Measurements from ENCODE around the gene ENTHD1.

Gene ENTHD1

DNA sequence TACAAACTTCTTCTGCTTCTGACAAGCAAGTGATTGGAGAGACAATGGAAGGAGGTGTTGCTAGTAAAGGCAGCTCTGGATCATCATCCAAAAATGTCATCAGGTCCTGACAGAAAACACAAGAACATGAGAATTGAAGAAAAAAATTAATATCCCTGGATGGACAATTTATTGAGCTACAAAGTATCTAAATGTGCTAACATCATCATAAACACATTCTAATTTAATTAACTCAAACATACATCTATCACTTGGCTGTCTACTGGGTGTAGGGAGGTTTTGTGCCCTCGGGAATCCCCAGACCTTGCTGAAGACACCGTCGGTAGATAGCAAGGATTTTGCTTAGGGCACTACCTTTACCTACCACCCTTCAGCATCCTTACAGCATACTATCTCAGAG, 72.6 kb downstream of the ENTHD1 start:
- Histone ChIP-seq H3K9ac (ENCODE audit: low read depth, low read length) (no peak overlapping the region), H3K27ac (ENCODE audit: low read length) (no peak overlapping the region), H3K4me2 (ENCODE audit: insufficient read depth, low read length) (no peak overlapping the region), H3K36me3 (ENCODE audit: insufficient read depth, low read length) (no peaks in the 10 kb centered on the region), H4K20me1 (ENCODE audit: insufficient read depth, low read length) (no peaks in the 10 kb centered on the region), H2AFZ (ENCODE audit: low read depth, low read length) (no peak overlapping the region), H3K4me1 (ENCODE audit: insufficient read depth, low read length) (no peaks in the 10 kb centered on the region), H3K4me3 (ENCODE audit: low read depth in 1 of 2, low read length in 2 of 2) (no peak overlapping the region), H3K79me2 (ENCODE audit: insufficient read depth, low read length) (no peaks in the 10 kb centered on the region), H3K27me3 (ENCODE audit: insufficient read depth, low read length, poor library complexity) (no peaks in the 10 kb centered on the region), H3K9me3 (ENCODE audit: insufficient read depth, low read length, severe bottlenecking) (no peaks in the 10 kb centered on the region)
- no peak for DNase-seq
- no peak for TF ChIP-seq EZH2 (IDR thresholded peaks at IDR 0.05; ENCODE audit: borderline replicate concordance, low read depth, low read length, severe bottlenecking)
- TF ChIP-seq, protein P1, sequence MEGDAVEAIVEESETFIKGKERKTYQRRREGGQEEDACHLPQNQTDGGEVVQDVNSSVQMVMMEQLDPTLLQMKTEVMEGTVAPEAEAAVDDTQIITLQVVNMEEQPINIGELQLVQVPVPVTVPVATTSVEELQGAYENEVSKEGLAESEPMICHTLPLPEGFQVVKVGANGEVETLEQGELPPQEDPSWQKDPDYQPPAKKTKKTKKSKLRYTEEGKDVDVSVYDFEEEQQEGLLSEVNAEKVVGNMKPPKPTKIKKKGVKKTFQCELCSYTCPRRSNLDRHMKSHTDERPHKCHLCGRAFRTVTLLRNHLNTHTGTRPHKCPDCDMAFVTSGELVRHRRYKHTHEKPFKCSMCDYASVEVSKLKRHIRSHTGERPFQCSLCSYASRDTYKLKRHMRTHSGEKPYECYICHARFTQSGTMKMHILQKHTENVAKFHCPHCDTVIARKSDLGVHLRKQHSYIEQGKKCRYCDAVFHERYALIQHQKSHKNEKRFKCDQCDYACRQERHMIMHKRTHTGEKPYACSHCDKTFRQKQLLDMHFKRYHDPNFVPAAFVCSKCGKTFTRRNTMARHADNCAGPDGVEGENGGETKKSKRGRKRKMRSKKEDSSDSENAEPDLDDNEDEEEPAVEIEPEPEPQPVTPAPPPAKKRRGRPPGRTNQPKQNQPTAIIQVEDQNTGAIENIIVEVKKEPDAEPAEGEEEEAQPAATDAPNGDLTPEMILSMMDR (IDR thresholded peaks at IDR 0.05; ENCODE audit: borderline replicate concordance, extremely low read depth, low read length, poor library complexity, severe bottlenecking): no peak
- ATAC-seq (ENCODE audit: insufficient read depth, low read depth): no peak

DNA sequence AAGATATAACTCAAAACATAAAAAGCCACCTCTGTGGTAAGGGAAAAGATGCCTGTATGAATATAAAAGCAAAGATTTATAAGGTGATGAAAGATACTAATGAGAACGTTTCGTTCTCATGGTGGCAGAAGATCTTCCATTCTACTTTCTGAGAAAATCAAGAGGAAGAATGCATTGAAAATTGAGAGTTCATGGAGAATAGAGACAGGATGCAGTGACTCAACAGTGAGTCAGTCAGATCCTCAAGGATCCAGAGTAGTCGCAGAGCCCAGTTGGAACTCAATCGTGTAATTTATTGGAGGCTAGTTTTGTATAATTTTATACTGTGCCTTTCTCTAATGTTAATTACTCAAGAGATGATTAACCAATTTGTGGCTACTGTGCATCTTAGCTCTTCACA, 73.3 kb downstream of the ENTHD1 start:
- Histone ChIP-seq H3K27ac (ENCODE audit: low read length) (no peak overlapping the region), H3K27me3 (ENCODE audit: insufficient read depth, low read length, poor library complexity) (no peaks in the 10 kb centered on the region), H3K9ac (ENCODE audit: low read depth, low read length) (no peak overlapping the region), H3K79me2 (ENCODE audit: insufficient read depth, low read length) (no peaks in the 10 kb centered on the region), H3K4me2 (ENCODE audit: insufficient read depth, low read length) (no peak overlapping the region), H2AFZ (ENCODE audit: low read depth, low read length) (no peak overlapping the region), H3K4me3 (ENCODE audit: low read depth in 1 of 2, low read length in 2 of 2) (no peak overlapping the region), H3K9me3 (ENCODE audit: insufficient read depth, low read length, severe bottlenecking) (no peaks in the 10 kb centered on the region), H3K4me1 (ENCODE audit: insufficient read depth, low read length) (no peaks in the 10 kb centered on the region), H3K36me3 (ENCODE audit: insufficient read depth, low read length) (no peaks in the 10 kb centered on the region), H4K20me1 (ENCODE audit: insufficient read depth, low read length) (no peaks in the 10 kb centered on the region)
- DNase-seq (no peak), ATAC-seq (ENCODE audit: insufficient read depth, low read depth) (no peak)
- TF ChIP-seq, protein P1 (IDR thresholded peaks at IDR 0.05; ENCODE audit: borderline replicate concordance, extremely low read depth, low read length, poor library complexity, severe bottlenecking): no peak
- no peak for TF ChIP-seq EZH2 (IDR thresholded peaks at IDR 0.05; ENCODE audit: borderline replicate concordance, low read depth, low read length, severe bottlenecking)

DNA sequence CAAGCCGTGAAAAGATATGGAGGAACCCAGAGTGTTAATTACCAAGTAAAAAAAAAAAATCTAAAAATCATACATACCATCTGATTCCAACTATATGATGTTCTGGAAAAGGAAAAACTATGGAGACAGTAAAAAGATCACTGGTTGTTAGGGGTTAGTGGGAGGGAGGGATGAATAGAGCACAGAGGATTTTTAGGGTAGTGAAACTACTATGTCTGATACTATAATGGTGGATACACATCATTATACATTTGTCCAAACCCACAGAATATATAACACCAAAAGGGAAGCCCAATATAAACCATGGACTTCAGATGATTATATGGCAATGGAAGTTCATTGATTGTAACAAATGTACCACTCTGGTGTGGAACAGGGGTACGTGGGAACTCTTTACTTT, 74.1 kb downstream of the ENTHD1 start:
- Histone ChIP-seq H3K9me3 (ENCODE audit: insufficient read depth, low read length, severe bottlenecking) (no peaks in the 10 kb centered on the region), H3K27ac (ENCODE audit: low read length) (no peak overlapping the region), H3K4me3 (ENCODE audit: low read depth in 1 of 2, low read length in 2 of 2) (no peak overlapping the region), H3K27me3 (ENCODE audit: insufficient read depth, low read length, poor library complexity) (no peaks in the 10 kb centered on the region), H3K4me2 (ENCODE audit: insufficient read depth, low read length) (no peak overlapping the region), H2AFZ (ENCODE audit: low read depth, low read length) (no peak overlapping the region), H3K4me1 (ENCODE audit: insufficient read depth, low read length) (no peaks in the 10 kb centered on the region), H3K36me3 (ENCODE audit: insufficient read depth, low read length) (no peaks in the 10 kb centered on the region), H3K79me2 (ENCODE audit: insufficient read depth, low read length) (no peaks in the 10 kb centered on the region), H4K20me1 (ENCODE audit: insufficient read depth, low read length) (no peaks in the 10 kb centered on the region), H3K9ac (ENCODE audit: low read depth, low read length) (no peak overlapping the region)
- no peak for ATAC-seq (ENCODE audit: insufficient read depth, low read depth)
- no peak for DNase-seq
- TF ChIP-seq EZH2 (IDR thresholded peaks at IDR 0.05; ENCODE audit: borderline replicate concordance, low read depth, low read length, severe bottlenecking): no peak
- TF ChIP-seq, protein P1 (IDR thresholded peaks at IDR 0.05; ENCODE audit: borderline replicate concordance, extremely low read depth, low read length, poor library complexity, severe bottlenecking): no peak

DNA sequence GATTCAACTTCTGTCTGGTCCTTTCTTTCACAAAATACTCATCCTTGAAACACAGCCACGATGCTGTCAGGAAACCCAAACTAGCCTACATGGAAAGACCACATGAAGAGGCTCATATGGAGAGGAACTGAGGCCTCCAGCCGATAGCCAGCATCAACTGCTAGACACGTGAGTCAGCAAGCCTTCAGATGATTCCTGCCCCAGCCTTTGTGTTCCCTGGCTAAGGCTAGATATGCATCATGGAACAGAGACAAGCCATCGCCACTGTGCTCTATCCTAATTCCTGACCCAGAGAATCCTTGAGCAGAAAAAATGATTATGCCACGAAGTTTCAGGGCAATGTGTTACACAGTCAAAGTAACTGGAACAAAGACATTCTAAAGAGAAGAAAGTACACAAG, 75.5 kb downstream of the ENTHD1 start:
- no peak overlapping the region for H3K4me3 ChIP-seq (ENCODE audit: low read depth in 1 of 2, low read length in 2 of 2)
- no peak overlapping the region for H3K27ac ChIP-seq (ENCODE audit: low read length)
- H3K4me1 ChIP-seq (ENCODE audit: insufficient read depth, low read length): no peaks in the 10 kb centered on the region
- TF ChIP-seq EZH2 (IDR thresholded peaks at IDR 0.05; ENCODE audit: borderline replicate concordance, low read depth, low read length, severe bottlenecking): no peak
- TF ChIP-seq, protein P1 (IDR thresholded peaks at IDR 0.05; ENCODE audit: borderline replicate concordance, extremely low read depth, low read length, poor library complexity, severe bottlenecking): no peak
- no peak overlapping the region for H2AFZ ChIP-seq (ENCODE audit: low read depth, low read length)
- no peaks in the 10 kb centered on the region for H3K36me3 ChIP-seq (ENCODE audit: insufficient read depth, low read length)
- H3K9me3 ChIP-seq (ENCODE audit: insufficient read depth, low read length, severe bottlenecking): no peaks in the 10 kb centered on the region
- no peaks in the 10 kb centered on the region for H3K27me3 ChIP-seq (ENCODE audit: insufficient read depth, low read length, poor library complexity)
- H3K9ac ChIP-seq (ENCODE audit: low read depth, low read length): no peak overlapping the region
- DNase-seq: no peak
- no peak for ATAC-seq (ENCODE audit: insufficient read depth, low read depth)
- no peaks in the 10 kb centered on the region for H3K79me2 ChIP-seq (ENCODE audit: insufficient read depth, low read length)
- H4K20me1 ChIP-seq (ENCODE audit: insufficient read depth, low read length): no peaks in the 10 kb centered on the region
- no peak overlapping the region for H3K4me2 ChIP-seq (ENCODE audit: insufficient read depth, low read length)
